Fibroblast of pulmonary artery (primary cell): ENCODE results near the gene PDE4D.
A peak's percentile ranks its signal among the peaks of the same experiment; 100 is the strongest.

Source experiments
- DNase-seq: peaks from one replicate; pipeline ENCODE4 v3.0.0-alpha.2; 2010; ENCODE audit warnings: low read depth
- H3K4me3 ChIP-seq: replicated peaks from 2 replicates; pipeline ENCODE4 v1.5.1; 2011; ENCODE audit warnings: low read depth, mild to moderate bottlenecking, control low read depth, low read length, moderate library complexity
- TF ChIP-seq, protein P1 (sequence below): IDR thresholded peaks from 2 replicates; pipeline ENCODE4 v1.5.1; 2011; ENCODE audit warnings: mild to moderate bottlenecking, control low read depth, low read length, inconsistent platforms; ENCODE audit errors: missing control alignments

The PDE4D gene

GRCh38 chr5:59535561-59535960 lies 358.0 kb downstream of the PDE4D start:
- H3K4me3 ChIP-seq: no peak overlapping the region
- DNase-seq: no peak
- TF ChIP-seq, protein P1, sequence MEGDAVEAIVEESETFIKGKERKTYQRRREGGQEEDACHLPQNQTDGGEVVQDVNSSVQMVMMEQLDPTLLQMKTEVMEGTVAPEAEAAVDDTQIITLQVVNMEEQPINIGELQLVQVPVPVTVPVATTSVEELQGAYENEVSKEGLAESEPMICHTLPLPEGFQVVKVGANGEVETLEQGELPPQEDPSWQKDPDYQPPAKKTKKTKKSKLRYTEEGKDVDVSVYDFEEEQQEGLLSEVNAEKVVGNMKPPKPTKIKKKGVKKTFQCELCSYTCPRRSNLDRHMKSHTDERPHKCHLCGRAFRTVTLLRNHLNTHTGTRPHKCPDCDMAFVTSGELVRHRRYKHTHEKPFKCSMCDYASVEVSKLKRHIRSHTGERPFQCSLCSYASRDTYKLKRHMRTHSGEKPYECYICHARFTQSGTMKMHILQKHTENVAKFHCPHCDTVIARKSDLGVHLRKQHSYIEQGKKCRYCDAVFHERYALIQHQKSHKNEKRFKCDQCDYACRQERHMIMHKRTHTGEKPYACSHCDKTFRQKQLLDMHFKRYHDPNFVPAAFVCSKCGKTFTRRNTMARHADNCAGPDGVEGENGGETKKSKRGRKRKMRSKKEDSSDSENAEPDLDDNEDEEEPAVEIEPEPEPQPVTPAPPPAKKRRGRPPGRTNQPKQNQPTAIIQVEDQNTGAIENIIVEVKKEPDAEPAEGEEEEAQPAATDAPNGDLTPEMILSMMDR: no peak

GRCh38 chr5:59533730-59534108 lies 359.8 kb downstream of the PDE4D start:
- TF ChIP-seq, protein P1: no peak
- H3K4me3 ChIP-seq: no peak overlapping the region
- no peak for DNase-seq

DNA sequence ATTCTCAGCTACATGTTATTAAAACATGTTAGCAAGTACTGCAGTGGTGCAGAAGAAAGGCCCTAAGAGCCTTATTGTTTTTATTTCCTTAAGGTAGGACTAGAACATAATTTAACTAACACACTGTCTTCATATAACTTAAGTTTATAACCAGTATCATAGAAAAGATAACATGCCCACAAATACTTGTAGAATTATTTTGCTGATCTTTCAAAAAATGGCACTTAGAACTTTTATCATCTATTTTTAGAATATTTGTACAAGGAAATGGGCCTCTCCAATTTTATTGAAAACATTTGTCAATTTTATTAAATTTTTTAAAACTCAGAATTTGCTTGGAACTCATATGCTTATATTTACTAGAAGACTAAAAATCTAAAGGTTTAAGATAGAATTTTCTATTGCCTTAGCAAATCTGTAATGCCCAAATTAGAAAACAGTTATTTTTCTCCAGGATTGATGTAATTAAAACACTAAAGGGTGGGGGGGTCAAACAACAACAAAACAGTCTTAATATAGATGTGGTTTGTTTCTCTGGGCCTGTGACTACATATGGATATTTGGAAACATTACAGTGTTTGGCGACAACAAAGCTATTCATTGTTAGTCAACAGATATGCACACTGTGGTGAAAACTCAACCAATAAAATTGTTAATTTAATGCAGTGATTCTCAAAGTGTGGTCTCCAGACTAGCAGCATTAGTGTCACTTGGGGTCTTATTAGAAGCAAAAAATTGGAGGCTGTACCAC lies 360.4 kb downstream of the PDE4D start:
- H3K4me3 ChIP-seq: no peak overlapping the region
- TF ChIP-seq, protein P1: no peak
- no peak for DNase-seq

DNA sequence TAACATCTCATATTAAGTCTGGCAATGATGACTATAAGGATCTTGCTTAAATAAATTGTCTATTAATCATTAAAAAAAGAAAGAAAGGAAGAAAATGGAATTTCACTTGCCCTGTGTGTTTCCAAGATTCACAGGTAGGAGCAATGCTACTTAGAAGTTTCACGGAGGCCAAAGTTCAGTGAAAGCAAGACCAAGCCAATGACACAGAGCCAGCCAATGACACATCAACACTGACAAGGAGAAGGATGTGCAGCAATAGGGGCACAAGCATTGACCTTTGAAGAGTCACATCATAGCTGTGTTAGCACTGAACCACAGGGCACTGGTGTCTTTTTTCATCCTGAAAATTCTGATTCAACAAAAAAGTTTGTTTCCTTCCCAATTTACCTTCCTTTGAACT lies 364.3 kb downstream of the PDE4D start:
- DNase-seq: no peak
- no peak overlapping the region for H3K4me3 ChIP-seq
- TF ChIP-seq, protein P1: no peak

DNA sequence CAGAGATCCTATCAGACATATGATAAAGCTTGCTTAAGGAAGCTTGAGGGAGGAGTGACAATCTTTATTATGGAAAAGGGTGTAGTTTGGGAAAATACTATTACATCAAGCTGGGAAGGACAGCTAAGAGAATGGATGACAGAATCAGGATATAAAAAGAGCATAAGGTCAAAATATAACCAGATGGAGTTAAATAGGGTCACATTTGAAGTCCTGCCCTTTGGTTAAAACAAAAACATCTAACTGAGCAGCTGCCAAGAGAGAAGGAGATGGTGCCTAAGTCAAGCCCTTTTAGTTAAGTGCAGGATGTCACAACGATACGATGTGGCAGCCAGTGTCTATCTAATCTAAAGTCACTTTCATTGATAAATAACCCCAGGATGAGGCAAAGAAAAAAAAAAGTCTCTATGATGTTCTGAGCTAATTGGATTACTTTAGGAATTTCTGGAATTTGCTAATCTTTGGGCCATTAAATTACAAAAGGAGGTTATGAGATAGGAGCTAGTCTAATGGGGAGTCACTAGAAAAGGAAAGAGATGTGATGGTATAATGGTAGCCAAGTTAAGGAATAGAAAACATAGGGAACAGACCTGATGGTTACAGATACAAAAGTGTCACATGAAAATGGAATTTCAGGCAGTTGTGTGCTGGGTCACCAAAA lies 365.2 kb downstream of the PDE4D start:
- TF ChIP-seq, protein P1: no peak
- no peak for DNase-seq
- H3K4me3 ChIP-seq: no peak overlapping the region

DNA sequence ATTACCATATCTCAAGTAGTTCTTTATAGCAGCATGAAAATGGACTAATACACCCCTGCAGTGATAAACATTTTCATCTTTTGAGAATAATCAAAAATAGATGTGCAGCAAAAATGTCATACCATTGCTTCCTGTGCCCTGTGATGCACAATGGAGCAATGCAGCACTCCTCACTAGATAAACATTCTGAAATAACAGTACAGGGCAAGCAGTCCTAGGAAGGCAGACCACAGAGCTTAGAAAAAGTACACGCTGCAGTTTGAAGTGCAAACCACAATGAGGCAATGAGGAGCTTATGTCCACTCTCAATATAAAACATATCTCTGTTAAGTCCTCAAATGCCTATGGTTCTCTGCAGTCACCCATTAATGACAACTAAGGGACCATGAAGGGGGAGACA lies 367.6 kb downstream of the PDE4D start:
- H3K4me3 ChIP-seq: no peak overlapping the region
- TF ChIP-seq, protein P1: peak; percentile 4
- peak; percentile 62 for DNase-seq
